Measurements from ENCODE around the gene HBD.

Gene HBD

GRCh38 chr11:5235364-5236095 is 1.2 kb upstream of the HBD start:
- ATAC-seq (replicated peaks) (no peak), DNase-seq (no peak)
- Mint-ChIP-seq H3K27ac (no peak overlapping the region), H3K27me3 (peaks cover 0 to 8% of the 10 kb centered on the region in 2 donors), H3K4me1 (ENCODE audit: low read depth in 2 of 2) (no peaks in the 10 kb centered on the region), H3K9me3 (no peaks in the 10 kb centered on the region), H3K36me3 (ENCODE audit: insufficient read depth) (no peaks in the 10 kb centered on the region), H3K4me3 (no peak overlapping the region)

- Mint-ChIP-seq H3K27ac (no peak overlapping the region), H3K27me3 (peaks cover 0 to 8% of the 10 kb centered on the region in 2 donors), H3K4me3 (no peak overlapping the region), H3K9me3 (no peaks in the 10 kb centered on the region), H3K36me3 (ENCODE audit: insufficient read depth) (no peaks in the 10 kb centered on the region), H3K4me1 (ENCODE audit: low read depth in 2 of 2) (no peaks in the 10 kb centered on the region)
- DNase-seq, result no peak
- ATAC-seq (replicated peaks), result no peak
Observed at GRCh38 chr11:5233307-5233706, 976 bp downstream of the HBD start.

- Mint-ChIP-seq H3K27me3 (peaks cover 0 to 8% of the 10 kb centered on the region in 2 donors), H3K36me3 (ENCODE audit: insufficient read depth) (no peaks in the 10 kb centered on the region), H3K27ac (no peak overlapping the region), H3K4me3 (no peak overlapping the region), H3K4me1 (ENCODE audit: low read depth in 2 of 2) (no peaks in the 10 kb centered on the region), H3K9me3 (no peaks in the 10 kb centered on the region)
- ATAC-seq (replicated peaks) (no peak), DNase-seq (no peak)
Observed at GRCh38 chr11:5232821-5233220, 1.5 kb downstream of the HBD start.

- no peak for ATAC-seq (replicated peaks)
- DNase-seq, result no peak
- H3K4me3 Mint-ChIP-seq, result no peak overlapping the region
- no peaks in the 10 kb centered on the region for H3K36me3 Mint-ChIP-seq (ENCODE audit: insufficient read depth)
- H3K27ac Mint-ChIP-seq, result no peak overlapping the region
- no peaks in the 10 kb centered on the region for H3K9me3 Mint-ChIP-seq
- H3K27me3 Mint-ChIP-seq, result peaks cover 0 to 8% of the 10 kb centered on the region in 2 donors
- no peaks in the 10 kb centered on the region for H3K4me1 Mint-ChIP-seq (ENCODE audit: low read depth in 2 of 2)
Observed at GRCh38 chr11:5232176-5232575, 2.1 kb downstream of the HBD start.

GRCh38 chr11:5231111-5231510 is 3.2 kb downstream of the HBD start:
- no peaks in the 10 kb centered on the region for H3K4me1 Mint-ChIP-seq (ENCODE audit: low read depth in 2 of 2)
- ATAC-seq (replicated peaks) (no peak), DNase-seq (no peak)
- no peaks in the 10 kb centered on the region for H3K9me3 Mint-ChIP-seq
- no peak overlapping the region for H3K4me3 Mint-ChIP-seq
- peaks cover 0 to 8% of the 10 kb centered on the region in 2 donors for H3K27me3 Mint-ChIP-seq
- H3K36me3 Mint-ChIP-seq (ENCODE audit: insufficient read depth), result no peaks in the 10 kb centered on the region
- H3K27ac Mint-ChIP-seq, result no peak overlapping the region

GRCh38 chr11:5230266-5230665 is 4.0 kb downstream of the HBD start:
- H3K36me3 Mint-ChIP-seq (ENCODE audit: insufficient read depth), result no peaks in the 10 kb centered on the region
- no peaks in the 10 kb centered on the region for H3K9me3 Mint-ChIP-seq
- H3K4me1 Mint-ChIP-seq (ENCODE audit: low read depth in 2 of 2), result no peaks in the 10 kb centered on the region
- ATAC-seq (replicated peaks), result no peak
- no peak for DNase-seq
- no peak overlapping the region for H3K27ac Mint-ChIP-seq
- peaks cover 0 to 3% of the 10 kb centered on the region in 2 donors for H3K27me3 Mint-ChIP-seq
- H3K4me3 Mint-ChIP-seq, result no peak overlapping the region

GRCh38 chr11:5229796-5230195 is 4.5 kb downstream of the HBD start:
- ATAC-seq (replicated peaks), result no peak
- H3K27me3 Mint-ChIP-seq, result no peaks in the 10 kb centered on the region
- H3K4me1 Mint-ChIP-seq (ENCODE audit: low read depth in 2 of 2), result no peaks in the 10 kb centered on the region
- no peak overlapping the region for H3K27ac Mint-ChIP-seq
- no peak for DNase-seq
- no peaks in the 10 kb centered on the region for H3K36me3 Mint-ChIP-seq (ENCODE audit: insufficient read depth)
- H3K9me3 Mint-ChIP-seq, result no peaks in the 10 kb centered on the region
- no peak overlapping the region for H3K4me3 Mint-ChIP-seq

- no peaks in the 10 kb centered on the region for H3K27me3 Mint-ChIP-seq
- no peak overlapping the region for H3K4me3 Mint-ChIP-seq
- ATAC-seq (replicated peaks) (no peak), DNase-seq (no peak)
- no peaks in the 10 kb centered on the region for H3K4me1 Mint-ChIP-seq (ENCODE audit: low read depth in 2 of 2)
- no peak overlapping the region for H3K27ac Mint-ChIP-seq
- no peaks in the 10 kb centered on the region for H3K36me3 Mint-ChIP-seq (ENCODE audit: insufficient read depth)
- no peaks in the 10 kb centered on the region for H3K9me3 Mint-ChIP-seq
Observed at GRCh38 chr11:5229356-5229755, 4.9 kb downstream of the HBD start.

GRCh38 chr11:5228124-5228523 is 6.2 kb downstream of the HBD start:
- no peak overlapping the region for H3K4me3 Mint-ChIP-seq
- no peak for DNase-seq
- H3K4me1 Mint-ChIP-seq (ENCODE audit: low read depth in 2 of 2), result no peaks in the 10 kb centered on the region
- H3K9me3 Mint-ChIP-seq, result no peaks in the 10 kb centered on the region
- H3K27ac Mint-ChIP-seq, result no peak overlapping the region
- ATAC-seq (replicated peaks), result no peak
- no peaks in the 10 kb centered on the region for H3K36me3 Mint-ChIP-seq (ENCODE audit: insufficient read depth)
- H3K27me3 Mint-ChIP-seq, result no peaks in the 10 kb centered on the region

GRCh38 chr11:5227681-5228080 is 6.6 kb downstream of the HBD start:
- H3K9me3 Mint-ChIP-seq, result no peaks in the 10 kb centered on the region
- H3K27me3 Mint-ChIP-seq, result no peaks in the 10 kb centered on the region
- H3K27ac Mint-ChIP-seq, result no peak overlapping the region
- H3K36me3 Mint-ChIP-seq (ENCODE audit: insufficient read depth), result no peaks in the 10 kb centered on the region
- H3K4me3 Mint-ChIP-seq, result no peak overlapping the region
- ATAC-seq (replicated peaks) (no peak), DNase-seq (no peak)
- no peaks in the 10 kb centered on the region for H3K4me1 Mint-ChIP-seq (ENCODE audit: low read depth in 2 of 2)

- Mint-ChIP-seq H3K4me1 (ENCODE audit: low read depth in 2 of 2) (no peaks in the 10 kb centered on the region), H3K27me3 (no peaks in the 10 kb centered on the region), H3K9me3 (no peaks in the 10 kb centered on the region), H3K27ac (no peak within 1 kb of the TSS), H3K36me3 (ENCODE audit: insufficient read depth) (no peaks in the 10 kb centered on the region), H3K4me3 (no peak within 1 kb of the TSS)
- ATAC-seq (replicated peaks) (no peak), DNase-seq (no peak)
Observed at GRCh38 chr11:5226732-5227310, 7.5 kb downstream of the HBD start, which contains the start of gene HBB. TSS of gene HBB (minus strand) at chr11:5227071. CDS start at chr11:5227021, 50 bp downstream.

- Mint-ChIP-seq H3K9me3 (peaks cover 0 to 5% of the 10 kb centered on the region in 2 donors), H3K36me3 (ENCODE audit: insufficient read depth) (no peaks in the 10 kb centered on the region), H3K27ac (no peak overlapping the region), H3K27me3 (no peaks in the 10 kb centered on the region), H3K4me3 (no peak overlapping the region), H3K4me1 (ENCODE audit: low read depth in 2 of 2) (no peaks in the 10 kb centered on the region)
- DNase-seq, result no peak
- ATAC-seq (replicated peaks), result no peak
Observed at GRCh38 chr11:5225480-5225871, 8.8 kb downstream of the HBD start.

GRCh38 chr11:5224538-5225479 is 9.5 kb downstream of the HBD start:
- no peaks in the 10 kb centered on the region for H3K27me3 Mint-ChIP-seq
- H3K27ac Mint-ChIP-seq, result no peak overlapping the region
- DNase-seq (no peak), ATAC-seq (replicated peaks) (no peak)
- no peaks in the 10 kb centered on the region for H3K4me1 Mint-ChIP-seq (ENCODE audit: low read depth in 2 of 2)
- H3K4me3 Mint-ChIP-seq, result no peak overlapping the region
- H3K9me3 Mint-ChIP-seq, result peaks cover 0 to 7% of the 10 kb centered on the region in 2 donors
- H3K36me3 Mint-ChIP-seq (ENCODE audit: insufficient read depth), result no peaks in the 10 kb centered on the region
